Measurements from ENCODE around the gene GOLT1B. TPM values are rescaled to one million over a fixed set of nuclear protein-coding genes. Genes with fewer than 3 reads are reported as not detected.

Gene GOLT1B
- total RNA-seq, 1 experiment from 2014 or later: 46.1 TPM

GRCh38 chr12:21516281-21516680 is 14.7 kb downstream of the GOLT1B start:
- Histone ChIP-seq H3K23ac (ENCODE audit: insufficient read length, low read depth, low read length) (no peak overlapping the region), H4K20me1 (ENCODE audit: control insufficient read depth, insufficient read depth, insufficient read length) (no peaks in the 10 kb centered on the region), H3K56ac (ENCODE audit: insufficient read length, low read depth, low read length) (no peak overlapping the region), H2BK15ac (ENCODE audit: low read depth, low read length) (no peak overlapping the region), H3K4me2 (ENCODE audit: insufficient read depth, insufficient read length, low read length) (no peak overlapping the region), H4K5ac (ENCODE audit: insufficient read length, low read depth, low read length) (no peak overlapping the region), H3K18ac (ENCODE audit: insufficient read length, low read depth, low read length) (no peak overlapping the region), H3T11ph (ENCODE audit: low read length) (no peak overlapping the region), H3K79me2 (ENCODE audit: insufficient read depth, low read length) (no peaks in the 10 kb centered on the region), H3K27me3 (ENCODE audit: insufficient read depth, low read length) (no peaks in the 10 kb centered on the region), H2BK20ac (ENCODE audit: low read depth, low read length, poor library complexity, severe bottlenecking) (no peak overlapping the region), H2BK5ac (ENCODE audit: insufficient read length, low read length) (no peak overlapping the region), H4K91ac (ENCODE audit: insufficient read length, low read depth, low read length) (no peak overlapping the region), H3K9me3 (ENCODE audit: control insufficient read depth, low read depth, low read length) (no peaks in the 10 kb centered on the region), H2AFZ (ENCODE audit: low read length) (no peak overlapping the region), H4K8ac (replicated peaks; ENCODE audit: insufficient read length, low read depth, low read length) (no peak overlapping the region), H3K4ac (ENCODE audit: low read depth, low read length) (no peak overlapping the region), H3K4me1 (ENCODE audit: insufficient read depth, low read length) (no peaks in the 10 kb centered on the region), H3K14ac (ENCODE audit: insufficient read depth, low read length) (no peak overlapping the region), H3K9ac (ENCODE audit: extremely low read depth, insufficient read length, low read length) (no peak overlapping the region), H3K27ac (ENCODE audit: insufficient read length, low read depth, low read length) (no peak overlapping the region), H2BK12ac (ENCODE audit: insufficient read length, low read depth, low read length) (no peak overlapping the region), H2BK120ac (ENCODE audit: low read depth, low read length, poor library complexity, severe bottlenecking) (no peak overlapping the region), H2AK5ac (ENCODE audit: insufficient read length, low read length) (no peak overlapping the region), H3K23me2 (ENCODE audit: insufficient read length, low read depth, low read length, poor library complexity, severe bottlenecking) (no peaks in the 10 kb centered on the region), H3K79me1 (ENCODE audit: insufficient read depth, low read depth, low read length, poor library complexity, severe bottlenecking) (no peaks in the 10 kb centered on the region)
- TF ChIP-seq CTCF (conservative IDR thresholded peaks at IDR 0.05): no peak
- Mint-ChIP-seq H3K27me3 (ENCODE audit: low read depth) (no peaks in the 10 kb centered on the region), H3K27ac (no peak overlapping the region), H3K9me3 (no peaks in the 10 kb centered on the region), H3K36me3 (ENCODE audit: insufficient read depth in 1 of 3, low read depth in 3 of 3) (peaks cover 2 to 15% (median 4%) of the 10 kb centered on the region in 3 experiments; a peak in 4 of 7 replicates), H3K4me3 (no peak overlapping the region), H3K4me1 (no peaks in the 10 kb centered on the region)
- no CpG with 5 or more reads among the region's 2 CpGs for WGBS (ENCODE audit: extremely low coverage, insufficient read length, low lambda C conversion rate)
- DNase-seq: no peak
